Endothelial cell of umbilical vein (primary cell): Measurements from ENCODE around the gene TTC13. TPM values are rescaled to one million over a fixed set of nuclear protein-coding genes. Genes with fewer than 3 reads are reported as not detected.

ENCODE experiments used
- BruUV-seq: library from RNA; stranded (reverse); fragments of 400-500 nt; replicated peaks from 2 replicates; lab custom pipeline; 2021; lab: Mats Ljungman, UMichigan
- CTCF ChIA-PET: fragments of 300-600, 350-600 bp; sonication (Branson Sonifier 250); formaldehyde crosslinking; loops from one replicate; lab custom pipeline; 2021; ENCODE audit warnings: antibody characterized with exemption, inconsistent platforms; lab: Charles Lee
- POLR2A ChIA-PET: fragments of 300-600, 350-600 bp; sonication (Branson Sonifier 250); formaldehyde crosslinking; loops from one replicate; lab custom pipeline; 2021; ENCODE audit warnings: antibody characterized with exemption, inconsistent platforms; lab: Charles Lee
- DNase-seq: peaks from one replicate; pipeline ENCODE4 v3.0.0-alpha.2; 2011; ENCODE audit warnings: low read depth, low spot score
- FAIRE-seq: peaks from 2 replicates; lab custom pipeline; 2011; peaks lifted over from hg19 to GRCh38; lab: Jason Lieb, UNC
- H2AFZ ChIP-seq: 2 replicates; pipeline ENCODE4 v1.6.0; 2012; ENCODE audit warnings: low read depth, low read length, control low read depth, inconsistent platforms
- H3K27ac ChIP-seq: 2 replicates; pipeline ENCODE4 v1.5.1; 2011; ENCODE audit warnings: low read depth, mild to moderate bottlenecking, control low read depth, low read length, moderate library complexity; ENCODE audit not compliant: insufficient read depth
- H3K27me3 ChIP-seq, 2 experiments: 2 replicates each; pipeline versions ENCODE4 v1.6.0 to v1.6.1; 2011; ENCODE audit warnings: low read length in 2 of 2, mixed read lengths in 1 of 2; ENCODE audit not compliant: control insufficient read depth in 2 of 2, insufficient read depth in 2 of 2
- H3K36me3 ChIP-seq, 2 experiments: 2 replicates in 1 of 2; 3 replicates in 1 of 2; pipeline ENCODE4 v1.5.1; 2011; ENCODE audit warnings: low read length in 2 of 2, mild to moderate bottlenecking in 1 of 2, moderate library complexity in 1 of 2; ENCODE audit not compliant: control insufficient read depth in 2 of 2, insufficient read depth in 2 of 2; ENCODE audit errors: extremely low read depth in 1 of 2
- H3K4me1 ChIP-seq: 3 replicates; pipeline ENCODE4 v1.5.1; 2011; ENCODE audit warnings: mild to moderate bottlenecking, low read length; ENCODE audit not compliant: control insufficient read depth, insufficient read depth; ENCODE audit errors: extremely low read depth
- H3K4me2 ChIP-seq: 2 replicates; pipeline ENCODE4 v1.6.1; 2011; ENCODE audit warnings: low read length, control low read depth, mixed read lengths; ENCODE audit not compliant: insufficient read depth
- H3K4me3 ChIP-seq, 3 experiments: fragments of 200-600 bp in 1 of 3; sonication (generic), shearing (Covaris generic) in 1 of 3; replicated peaks in 1 of 3; 2 replicates each; pipeline ENCODE4 v1.5.1; 2011 to 2016; ENCODE audit warnings: control low read depth in 3 of 3, low read length in 3 of 3, mild to moderate bottlenecking in 2 of 3, inconsistent platforms in 1 of 3, low read depth in 1 of 3, moderate library complexity in 1 of 3; ENCODE audit not compliant: insufficient read depth in 1 of 3
- H3K79me2 ChIP-seq: 2 replicates; pipeline ENCODE4 v1.6.0; 2012; ENCODE audit warnings: low read length, inconsistent platforms; ENCODE audit not compliant: control insufficient read depth, insufficient read depth
- H3K9ac ChIP-seq: replicated peaks from 2 replicates; pipeline ENCODE3; 2011; ENCODE audit warnings: low read length, control low read depth; ENCODE audit not compliant: insufficient read depth; ENCODE audit errors: extremely low read depth
- H3K9me1 ChIP-seq: replicated peaks from 3 replicates; pipeline ENCODE4 v1.6.0; 2011; ENCODE audit warnings: mild to moderate bottlenecking, low read length; ENCODE audit not compliant: control insufficient read depth, insufficient read depth; ENCODE audit errors: extremely low read depth
- H3K9me3 ChIP-seq: replicated peaks from 2 replicates; pipeline ENCODE4 v1.5.1; 2012; ENCODE audit warnings: low read length, inconsistent platforms; ENCODE audit not compliant: control insufficient read depth, insufficient read depth
- H4K20me1 ChIP-seq: replicated peaks from 2 replicates; pipeline ENCODE3; 2011; ENCODE audit warnings: mild to moderate bottlenecking, low read length; ENCODE audit not compliant: control insufficient read depth, insufficient read depth; ENCODE audit errors: extremely low read depth
- EZH2 ChIP-seq: IDR thresholded peaks from 2 replicates; pipeline ENCODE4 v1.6.1; 2012; ENCODE audit warnings: borderline replicate concordance, low read depth, mild to moderate bottlenecking, moderate library complexity, low read length, inconsistent platforms; ENCODE audit not compliant: severe bottlenecking
- GATA2 ChIP-seq: IDR thresholded peaks from 2 replicates; pipeline ENCODE4 v1.7.0; 2011; ENCODE audit warnings: low read depth, mild to moderate bottlenecking, moderate library complexity, mixed read lengths, low read length; ENCODE audit not compliant: insufficient read length, insufficient read depth
- JUN ChIP-seq: IDR thresholded peaks from 2 replicates; pipeline ENCODE4 v1.6.1; 2011; ENCODE audit warnings: borderline replicate concordance, low read depth; ENCODE audit not compliant: insufficient read length, insufficient read depth
- MYC ChIP-seq: IDR thresholded peaks from one replicate; pipeline ENCODE4 v1.6.1; 2011; ENCODE audit warnings: mild to moderate bottlenecking, low read depth, low read length
- dilution Hi-C: fragments of 300-500 bp; cut with MboI; formaldehyde crosslinking; loops from one replicate; pipeline ENCODE4 v1.15.0; 2019; ENCODE audit warnings: low sequenced_read_pairs; ENCODE audit not compliant: extremely low pct_ligation_motif_present
- intact Hi-C: fragments of 100-400 bp; cut with micrococcal nuclease; formaldehyde crosslinking; loops from one replicate; pipeline ENCODE4 v1.10.0; 2022
- polyA plus RNA-seq, 4 experiments: library from polyadenylated mRNA; depleted of rRNA in 3 of 4; stranded (reverse) in 3 of 4; unstranded in 1 of 4; fragments of >200 nt; gene quantifications; 2 replicates each; pipeline versions ENCODE4 v1.2.1 to v1.2.3, GENCODE V29; 2011 to 2012; ENCODE audit warnings: missing spikeins in 1 of 4
- total RNA-seq: library from RNA; stranded (reverse); gene quantifications from 2 replicates; pipeline ENCODE4 v1.2.3, GENCODE V29; 2021
- TF ChIP-seq, protein P1 (sequence below): IDR thresholded peaks from 2 replicates; pipeline ENCODE4 v1.6.1; 2011; ENCODE audit not compliant: insufficient read depth, insufficient read length

Gene TTC13
- total and polyA plus RNA-seq, 2 donors (not counting 3 experiments of a cell fraction or from before 2014, with no cell fraction given): 8.8 to 23.9 TPM

DNA sequence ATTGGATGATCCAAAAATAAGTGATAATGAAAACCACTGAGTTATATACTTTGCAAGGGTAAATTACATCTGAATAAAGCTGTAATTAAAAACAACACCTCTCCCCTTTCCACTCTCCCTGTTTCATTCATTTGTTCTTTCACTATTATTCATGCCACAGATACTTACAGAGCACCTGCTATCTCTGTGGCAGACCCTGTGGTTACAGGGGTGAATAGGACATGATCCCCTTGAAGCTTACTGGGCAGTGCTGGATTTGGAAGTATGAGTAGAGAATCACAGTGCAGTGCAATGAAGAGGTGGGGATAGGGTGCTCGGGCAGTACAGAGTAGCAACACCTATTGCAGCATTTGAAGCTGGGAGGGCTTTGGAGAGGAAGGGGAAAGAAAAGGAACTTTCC lies 22.0 kb upstream of the TTC13 start:
- POLR2A ChIA-PET: no interaction called here

DNA sequence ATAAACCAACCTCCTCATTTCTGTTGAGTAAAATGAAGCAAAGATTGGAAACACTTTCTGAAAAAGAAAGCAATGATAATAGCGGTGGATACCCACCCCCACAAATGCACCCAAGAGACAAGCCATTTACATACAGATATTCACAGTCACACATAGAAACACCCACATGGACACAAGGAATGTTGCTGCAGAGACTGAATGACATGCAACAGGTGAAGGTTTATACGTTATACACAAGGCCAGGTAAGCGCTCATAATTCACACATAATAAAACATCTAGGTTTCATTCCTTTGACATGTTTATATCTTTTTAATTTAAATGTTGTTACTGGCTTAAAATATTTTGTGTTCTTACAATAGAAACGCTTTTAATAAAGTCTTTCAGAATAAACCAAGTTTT lies 21.5 kb upstream of the TTC13 start:
- Histone ChIP-seq H4K20me1 (no peaks in the 10 kb centered on the region), H3K9me3 (no peaks in the 10 kb centered on the region), H2AFZ (no peak overlapping the region), H3K9ac (no peak overlapping the region), H3K79me2 (no peaks in the 10 kb centered on the region), H3K4me2 (no peak overlapping the region), H3K36me3 (peaks cover 6 to 32% of the 10 kb centered on the region in 2 experiments), H3K27me3 (no peaks in the 10 kb centered on the region), H3K4me1 (no peaks in the 10 kb centered on the region), H3K27ac (no peak overlapping the region), H3K9me1 (no peaks in the 10 kb centered on the region), H3K4me3 (no peak overlapping the region)
- intact Hi-C loops: no loop called here
- TF ChIP-seq EZH2: no peak
- TF ChIP-seq GATA2: no peak
- TF ChIP-seq, protein P1, sequence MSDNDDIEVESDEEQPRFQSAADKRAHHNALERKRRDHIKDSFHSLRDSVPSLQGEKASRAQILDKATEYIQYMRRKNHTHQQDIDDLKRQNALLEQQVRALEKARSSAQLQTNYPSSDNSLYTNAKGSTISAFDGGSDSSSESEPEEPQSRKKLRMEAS: no peak
- TF ChIP-seq JUN: no peak
- TF ChIP-seq MYC: no peak
- dilution Hi-C loops: no loop called here
- CTCF ChIA-PET: no interaction called here
- FAIRE-seq (no peak), DNase-seq (no peak)
- no TSS peak for BruUV-seq
- POLR2A ChIA-PET: no interaction called here

More for the DNA sequence above, 22.0 kb upstream of the TTC13 start:
- Histone ChIP-seq H3K9me1 (no peaks in the 10 kb centered on the region), H3K27me3 (no peaks in the 10 kb centered on the region), H3K79me2 (no peaks in the 10 kb centered on the region), H3K36me3 (peaks cover 6 to 32% of the 10 kb centered on the region in 2 experiments), H3K9me3 (no peaks in the 10 kb centered on the region), H4K20me1 (no peaks in the 10 kb centered on the region), H3K9ac (no peak overlapping the region), H3K4me2 (no peak overlapping the region), H3K4me1 (no peaks in the 10 kb centered on the region), H3K4me3 (no peak overlapping the region), H2AFZ (no peak overlapping the region), H3K27ac (no peak overlapping the region)
- intact Hi-C loops (no loop called here), dilution Hi-C loops (no loop called here)
- BruUV-seq: no TSS peak
- CTCF ChIA-PET: no interaction called here
- DNase-seq: no peak
- TF ChIP-seq EZH2: no peak
- no peak for TF ChIP-seq MYC
- no peak for FAIRE-seq
